ENCODE data around the gene GPR62. TPM values are rescaled to one million over a fixed set of nuclear protein-coding genes. Genes with fewer than 3 reads are reported as not detected.
"Not testable (repeated sequence)": the region's sequence is repeated elsewhere in the genome, so short reads cannot be mapped to it uniquely, and the experiment has no call there.

The GPR62 gene
- total RNA-seq, 1 experiment from 2014 or later, result not detected

DNA sequence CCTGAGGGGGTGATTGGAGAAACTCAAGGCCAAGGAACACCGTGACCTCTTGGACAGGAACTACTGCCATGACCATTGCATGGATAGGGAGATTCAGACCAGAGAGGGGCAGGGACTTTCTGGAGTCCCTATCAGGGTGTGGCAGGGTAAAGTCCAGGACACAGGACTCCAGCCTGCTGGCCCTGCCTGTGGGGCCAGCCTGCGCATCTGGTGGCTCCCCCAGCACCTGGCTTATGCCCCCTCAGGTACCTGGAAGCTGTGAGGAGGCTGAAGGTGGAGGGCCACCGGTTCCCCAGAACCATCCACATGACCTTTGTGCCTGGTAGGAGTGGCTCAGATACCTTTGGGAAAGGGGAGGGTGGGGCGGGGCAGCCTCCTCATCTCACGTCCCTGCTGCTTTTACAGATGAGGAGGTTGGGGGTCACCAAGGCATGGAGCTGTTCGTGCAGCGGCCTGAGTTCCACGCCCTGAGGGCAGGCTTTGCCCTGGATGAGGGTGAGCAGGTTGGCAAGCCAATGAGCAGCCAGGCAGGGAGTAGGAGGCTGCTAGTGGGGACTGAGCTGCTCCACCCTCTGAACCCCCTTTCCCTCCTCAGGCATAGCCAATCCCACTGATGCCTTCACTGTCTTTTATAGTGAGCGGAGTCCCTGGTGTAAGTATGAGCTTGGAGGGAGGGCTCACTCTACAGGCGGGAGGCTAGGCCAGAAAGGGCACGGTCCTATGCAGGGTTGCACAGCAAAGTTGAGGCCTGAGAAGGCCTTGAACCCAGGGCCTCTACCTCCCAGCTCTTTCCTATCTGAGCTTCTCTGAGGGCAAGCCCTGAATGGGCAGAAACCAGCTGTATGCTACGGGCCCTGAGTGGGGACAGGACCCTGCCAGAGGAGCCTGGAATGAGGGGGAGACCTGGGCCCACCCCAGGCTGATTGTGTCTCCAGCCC is 31.1 kb downstream of the GPR62 start:
- intact Hi-C loops (cut with micrococcal nuclease; ENCODE audit: unreplicated experiment), result no loop called here
- Histone ChIP-seq H3F3A (ENCODE audit: insufficient read depth, low read depth) (peaks cover 54% of the 10 kb centered on the region), H2AFZ (no peak overlapping the region), H3K4me1 (replicated peaks; ENCODE audit: insufficient read depth) (peaks cover 26% of the 10 kb centered on the region), H3K9me3 (ENCODE audit: insufficient read depth, low read depth) (no peaks in the 10 kb centered on the region), H3K27ac (no peak overlapping the region), H3K9me2 (ENCODE audit: insufficient read depth) (no peaks in the 10 kb centered on the region), H3K79me2 (ENCODE audit: low read depth) (peaks cover 7% of the 10 kb centered on the region; the same call in 1 of the 2 replicates), H3K4me2 (no peak overlapping the region), H3K4me3 (no peak overlapping the region), H3K36me3 (ENCODE audit: low read depth) (no peaks in the 10 kb centered on the region), H3K27me3 (ENCODE audit: insufficient read depth, low read depth) (no peaks in the 10 kb centered on the region), H4K20me1 (ENCODE audit: insufficient read depth) (no peaks in the 10 kb centered on the region)
- TF ChIP-seq, protein P1, sequence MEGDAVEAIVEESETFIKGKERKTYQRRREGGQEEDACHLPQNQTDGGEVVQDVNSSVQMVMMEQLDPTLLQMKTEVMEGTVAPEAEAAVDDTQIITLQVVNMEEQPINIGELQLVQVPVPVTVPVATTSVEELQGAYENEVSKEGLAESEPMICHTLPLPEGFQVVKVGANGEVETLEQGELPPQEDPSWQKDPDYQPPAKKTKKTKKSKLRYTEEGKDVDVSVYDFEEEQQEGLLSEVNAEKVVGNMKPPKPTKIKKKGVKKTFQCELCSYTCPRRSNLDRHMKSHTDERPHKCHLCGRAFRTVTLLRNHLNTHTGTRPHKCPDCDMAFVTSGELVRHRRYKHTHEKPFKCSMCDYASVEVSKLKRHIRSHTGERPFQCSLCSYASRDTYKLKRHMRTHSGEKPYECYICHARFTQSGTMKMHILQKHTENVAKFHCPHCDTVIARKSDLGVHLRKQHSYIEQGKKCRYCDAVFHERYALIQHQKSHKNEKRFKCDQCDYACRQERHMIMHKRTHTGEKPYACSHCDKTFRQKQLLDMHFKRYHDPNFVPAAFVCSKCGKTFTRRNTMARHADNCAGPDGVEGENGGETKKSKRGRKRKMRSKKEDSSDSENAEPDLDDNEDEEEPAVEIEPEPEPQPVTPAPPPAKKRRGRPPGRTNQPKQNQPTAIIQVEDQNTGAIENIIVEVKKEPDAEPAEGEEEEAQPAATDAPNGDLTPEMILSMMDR (conservative IDR thresholded peaks at IDR 0.05), result no peak
- TF ChIP-seq EZH2 (IDR thresholded peaks at IDR 0.05; ENCODE audit: low read depth), result no peak
- BruUV-seq (replicated peaks), result no TSS peak
- POLR2A ChIA-PET (ENCODE audit: unreplicated experiment), result no interaction called here
- DNase-seq, result no peak
- CTCF ChIA-PET, result no interaction called here

DNA sequence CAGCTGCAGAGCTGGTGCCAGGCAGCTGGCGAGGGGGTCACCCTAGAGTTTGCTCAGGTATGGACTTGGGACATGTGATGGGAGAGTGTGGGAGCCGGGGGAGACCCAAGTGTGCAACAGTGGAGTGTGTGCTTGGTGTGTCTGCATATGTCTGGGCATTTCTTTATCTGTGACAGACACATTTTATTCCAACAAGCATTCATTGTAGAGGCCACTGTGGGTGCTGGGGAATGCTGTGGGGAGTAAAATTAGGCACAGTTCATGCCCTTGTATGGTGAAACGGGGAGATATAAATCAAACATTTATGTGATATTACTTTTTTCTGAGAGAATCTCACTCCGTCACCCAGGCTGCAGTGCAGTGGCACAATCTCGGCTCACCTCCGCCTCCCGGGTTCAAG is 32.4 kb downstream of the GPR62 start:
- CTCF ChIA-PET, result no interaction called here
- Histone ChIP-seq H3K4me1 (replicated peaks; ENCODE audit: insufficient read depth) (peaks cover 13% of the 10 kb centered on the region), H3K36me3 (ENCODE audit: low read depth) (peaks cover 5% of the 10 kb centered on the region; the same call in 1 of the 2 replicates), H3K79me2 (ENCODE audit: low read depth) (peaks cover 12% of the 10 kb centered on the region; the same call in 1 of the 2 replicates), H3K4me3 (no peak overlapping the region), H3K9me2 (ENCODE audit: insufficient read depth) (no peaks in the 10 kb centered on the region), H3F3A (ENCODE audit: insufficient read depth, low read depth) (peaks cover 58% of the 10 kb centered on the region), H3K4me2 (no peak overlapping the region), H4K20me1 (ENCODE audit: insufficient read depth) (0 out of 2 replicates have a peak, but pooled peaks cover 10% of the 10 kb centered on the region), H3K27me3 (ENCODE audit: insufficient read depth, low read depth) (no peaks in the 10 kb centered on the region), H3K9me3 (ENCODE audit: insufficient read depth, low read depth) (no peaks in the 10 kb centered on the region), H2AFZ (no peak overlapping the region), H3K27ac (no peak overlapping the region)
- no peak for DNase-seq
- POLR2A ChIA-PET (ENCODE audit: unreplicated experiment), result interaction anchor here (0.6 kb wide), 1 partner anchor 54 kb away, joined by 5 read pairs; no protein-coding TSS in a partner anchor
- BruUV-seq (replicated peaks), result no TSS peak
- intact Hi-C loops (cut with micrococcal nuclease; ENCODE audit: unreplicated experiment), result no loop called here
- TF ChIP-seq, protein P1 (conservative IDR thresholded peaks at IDR 0.05), result no peak
- no peak for TF ChIP-seq EZH2 (IDR thresholded peaks at IDR 0.05; ENCODE audit: low read depth)

DNA sequence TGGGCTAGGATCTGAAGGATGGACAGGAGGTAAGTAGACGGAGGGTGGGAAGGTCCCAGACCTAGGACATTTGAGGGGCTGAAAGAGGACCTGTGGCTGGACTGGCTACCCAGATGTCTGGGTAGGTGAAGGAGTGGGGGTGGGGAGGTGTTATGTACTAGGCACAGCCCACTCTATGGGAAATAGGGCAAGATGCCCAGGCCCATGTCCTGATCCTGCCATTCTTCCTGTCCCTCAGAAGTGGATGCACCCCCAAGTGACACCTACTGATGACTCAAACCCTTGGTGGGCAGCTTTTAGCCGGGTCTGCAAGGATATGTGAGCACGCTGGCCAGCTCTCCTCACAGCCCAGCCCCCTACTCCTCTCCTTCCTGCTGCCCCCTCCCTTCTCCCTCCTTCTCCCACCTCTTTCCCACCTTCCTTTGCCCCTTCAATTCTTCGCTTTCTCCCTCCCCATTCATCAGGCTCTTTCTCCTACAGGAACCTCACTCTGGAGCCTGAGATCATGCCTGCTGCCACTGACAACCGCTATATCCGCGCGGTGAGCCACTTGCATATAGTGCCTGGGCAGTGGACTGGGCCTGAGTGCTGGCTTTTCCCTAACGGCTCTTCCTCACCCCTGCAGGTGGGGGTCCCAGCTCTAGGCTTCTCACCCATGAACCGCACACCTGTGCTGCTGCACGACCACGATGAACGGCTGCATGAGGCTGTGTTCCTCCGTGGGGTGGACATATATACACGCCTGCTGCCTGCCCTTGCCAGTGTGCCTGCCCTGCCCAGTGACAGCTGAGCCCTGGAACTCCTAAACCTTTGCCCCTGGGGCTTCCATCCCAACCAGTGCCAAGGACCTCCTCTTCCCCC is 33.3 kb downstream of the GPR62 start:
- Histone ChIP-seq H3F3A (ENCODE audit: insufficient read depth, low read depth) (peaks cover 58% of the 10 kb centered on the region), H3K4me2 (no peak overlapping the region), H3K4me3 (no peak overlapping the region), H2AFZ (no peak overlapping the region), H4K20me1 (ENCODE audit: insufficient read depth) (0 out of 2 replicates have a peak, but pooled peaks cover 10% of the 10 kb centered on the region), H3K27ac (no peak overlapping the region), H3K4me1 (replicated peaks; ENCODE audit: insufficient read depth) (peaks cover 12% of the 10 kb centered on the region), H3K27me3 (ENCODE audit: insufficient read depth, low read depth) (no peaks in the 10 kb centered on the region), H3K79me2 (ENCODE audit: low read depth) (peaks cover 19% of the 10 kb centered on the region), H3K9me2 (ENCODE audit: insufficient read depth) (no peaks in the 10 kb centered on the region), H3K36me3 (ENCODE audit: low read depth) (peaks cover 9% of the 10 kb centered on the region; the same call in 1 of the 2 replicates), H3K9me3 (ENCODE audit: insufficient read depth, low read depth) (no peaks in the 10 kb centered on the region)
- intact Hi-C loops (cut with micrococcal nuclease; ENCODE audit: unreplicated experiment), result no loop called here
- BruUV-seq (replicated peaks), result no TSS peak
- ChIA-PET CTCF (no interaction called here), POLR2A (ENCODE audit: unreplicated experiment) (interaction anchor here (0.6 kb wide), 1 partner anchor 262 kb away, joined by 9 read pairs; no protein-coding TSS in a partner anchor)
- TF ChIP-seq, protein P1 (conservative IDR thresholded peaks at IDR 0.05), result no peak
- TF ChIP-seq EZH2 (IDR thresholded peaks at IDR 0.05; ENCODE audit: low read depth), result no peak
- no peak for DNase-seq

DNA sequence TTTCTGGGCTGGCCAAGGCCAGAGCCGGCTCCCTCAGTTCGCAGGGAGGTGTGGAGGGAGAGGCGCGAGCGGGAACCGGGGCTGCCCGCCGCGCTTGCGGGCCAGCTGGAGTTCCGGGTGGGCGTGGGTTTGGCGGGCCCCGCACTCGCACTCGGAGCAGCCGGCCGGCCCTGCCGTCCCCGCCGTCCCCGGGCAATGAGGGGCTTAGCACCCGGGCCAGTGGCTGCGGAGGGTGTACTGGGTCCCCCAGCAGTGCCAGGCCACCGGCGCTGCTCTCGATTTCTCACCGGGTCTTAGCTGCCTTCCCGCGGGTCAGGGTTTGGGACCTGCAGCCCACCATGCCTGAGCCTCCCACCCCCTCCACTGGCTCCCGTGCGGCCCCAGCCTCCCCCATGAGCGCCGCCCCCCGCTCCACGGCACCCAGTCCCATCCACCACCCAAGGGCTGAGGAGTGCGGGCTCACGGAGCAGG is 35.4 kb downstream of the GPR62 start:
- H3K9me2 ChIP-seq (ENCODE audit: insufficient read depth); H3K27ac ChIP-seq; BruUV-seq (replicated peaks); H3K27me3 ChIP-seq (ENCODE audit: insufficient read depth, low read depth); H2AFZ ChIP-seq; DNase-seq; H4K20me1 ChIP-seq (ENCODE audit: insufficient read depth); H3K4me2 ChIP-seq; H3K4me3 ChIP-seq; intact Hi-C loops (cut with micrococcal nuclease; ENCODE audit: unreplicated experiment); H3K9me3 ChIP-seq (ENCODE audit: insufficient read depth, low read depth): not testable (repeated sequence)
- CTCF ChIA-PET, result interaction anchor here (0.6 kb wide), 1 partner anchor 11 kb away, joined by 4 read pairs; no protein-coding TSS in a partner anchor
- POLR2A ChIA-PET (ENCODE audit: unreplicated experiment), result interaction anchor here (0.6 kb wide), 1 partner anchor 298 kb away, joined by 4 read pairs; no protein-coding TSS in a partner anchor
- H3K79me2 ChIP-seq (ENCODE audit: low read depth), result peaks cover 32% of the 10 kb centered on the region
- peaks cover 24% of the 10 kb centered on the region for H3K36me3 ChIP-seq (ENCODE audit: low read depth)
- H3F3A ChIP-seq (ENCODE audit: insufficient read depth, low read depth), result peaks cover 69% of the 10 kb centered on the region
- peaks cover 11% of the 10 kb centered on the region for H3K4me1 ChIP-seq (replicated peaks; ENCODE audit: insufficient read depth)
